K562 treated with DMSO at 1 percent for 12 hours (cell line): Measurements from ENCODE around the gene CFH. TPM values are rescaled to one million over a fixed set of nuclear protein-coding genes. Genes with fewer than 3 reads are reported as not detected.

Source experiments
- total RNA-seq: library from RNA; unstranded; fragments of 300-600 nt; gene quantifications from 2 replicates; pipeline ENCODE4 v1.2.3, GENCODE V29; 2022; ENCODE audit not compliant: insufficient read depth

Gene CFH
- total RNA-seq = 42.1 and 105 TPM in 2 replicates

DNA sequence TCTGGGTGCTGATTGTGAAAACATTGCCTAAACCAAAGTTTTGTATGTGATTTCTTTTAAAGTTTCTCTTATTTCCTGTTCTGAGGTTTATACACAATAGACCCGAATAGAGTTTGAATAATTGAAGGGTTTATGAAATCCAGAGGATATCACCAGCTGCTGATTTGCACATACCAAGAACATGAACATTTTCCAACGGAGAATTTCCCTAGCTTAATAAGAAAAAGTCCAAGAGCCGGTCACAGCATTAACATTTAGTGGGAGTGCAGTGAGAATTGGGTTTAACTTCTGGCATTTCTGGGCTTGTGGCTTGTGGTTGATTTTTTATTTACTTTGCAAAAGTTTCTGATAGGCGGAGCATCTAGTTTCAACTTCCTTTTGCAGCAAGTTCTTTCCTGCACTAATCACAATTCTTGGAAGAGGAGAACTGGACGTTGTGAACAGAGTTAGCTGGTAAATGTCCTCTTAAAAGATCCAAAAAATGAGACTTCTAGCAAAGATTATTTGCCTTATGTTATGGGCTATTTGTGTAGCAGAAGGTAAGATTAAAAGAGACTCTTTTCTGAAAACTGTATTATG, at the start of gene CFH:
CFH (plus strand) TSS at position 407 of the 579 bp plus-strand sequence; CDS start at position 482, 75 bp downstream.

DNA sequence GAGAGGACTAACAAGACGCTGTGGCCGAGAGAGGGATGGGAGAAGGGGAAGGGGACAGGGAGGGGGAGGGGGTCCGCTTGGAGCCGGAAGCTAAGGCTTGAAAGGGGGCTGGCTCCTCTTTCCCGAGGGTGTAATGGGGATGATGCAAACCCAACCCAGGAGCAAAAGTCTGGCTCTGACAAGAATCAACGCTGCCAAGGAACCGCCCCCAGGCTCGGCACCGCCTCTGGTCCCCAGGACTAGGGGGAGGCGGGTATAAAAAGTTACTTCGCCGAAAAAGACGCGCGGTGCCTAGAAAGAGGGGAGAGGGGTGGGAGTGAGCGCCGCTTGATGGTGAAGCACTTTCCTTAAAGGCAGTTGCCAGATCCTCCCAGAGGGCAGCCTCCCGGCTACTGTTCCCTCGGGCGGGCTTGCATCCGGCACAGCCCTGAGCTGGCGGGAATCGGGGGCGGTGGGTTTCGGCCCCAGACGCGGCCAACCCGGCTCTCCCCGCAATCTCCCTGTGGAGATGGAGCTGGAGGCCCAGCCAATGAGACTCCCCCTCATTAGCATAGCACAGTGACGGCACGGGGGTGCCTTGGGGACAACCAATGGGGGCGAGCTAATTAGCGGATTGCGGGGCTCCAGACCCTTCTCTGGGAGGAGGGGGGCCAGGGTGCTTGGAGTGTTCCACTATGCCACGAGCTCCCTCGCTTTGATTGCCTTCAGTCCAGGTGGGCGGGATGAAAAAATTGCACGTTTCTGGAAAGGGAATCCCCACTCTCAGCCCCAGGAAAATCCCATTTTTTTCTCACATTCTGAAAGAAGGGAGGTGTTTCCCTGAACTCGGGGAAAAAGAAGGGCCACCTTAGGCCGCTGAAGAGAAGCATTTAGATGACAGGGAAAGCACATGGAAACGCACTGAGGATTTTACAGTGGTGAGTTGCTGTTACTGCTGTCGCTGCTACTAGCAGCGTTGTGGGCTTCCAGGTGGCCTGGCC, 43.2 kb upstream of the CFH start, which contains the start of gene KCNT2:
KCNT2 (minus strand) TSS at position 51 of the 980 bp plus-strand sequence. CDS start 131 bp downstream, outside the sequence.

GRCh38 chr1:196774603-196775002, 122.8 kb downstream of the CFH start, which contains the start of gene CFHR3:
CFHR3 (plus strand) TSS chr1:196774840; CDS start chr1:196774887, 47 bp downstream.

Other genes starting within 250 kb of the CFH start
- gene KCNT2, start 43.6 kb upstream of the CFH start, total RNA-seq = 0.93 TPM in 1 of 2 replicates, not detected in the other
- gene CFHR3, start 122.8 kb downstream of the CFH start, total RNA-seq = not detected in 2 replicates
- gene CFHR1, start 167.7 kb downstream of the CFH start, total RNA-seq = not detected in 2 replicates
- gene CFHR4, start 236.0 kb downstream of the CFH start, total RNA-seq = not detected in 2 replicates